Regular cardiac myocyte (primary cell): ENCODE data around the gene HAUS5. TPM values are rescaled to one million over a fixed set of nuclear protein-coding genes. Genes with fewer than 3 reads are reported as not detected.

Experiments used
- total RNA-seq: library from RNA; depleted of rRNA; stranded (reverse); fragments of >200 nt; gene quantifications from 2 replicates; pipeline ENCODE4 v1.2.3, GENCODE V29; 2014

The HAUS5 gene
- 4.8 and 11.1 TPM in 2 replicates for total RNA-seq

GRCh38 chr19:35612559-35613321 is at the start of gene HAUS5:
Gene HAUS5 (plus strand): TSS chr19:35612735. CDS start chr19:35612795, 60 bp downstream.

DNA sequence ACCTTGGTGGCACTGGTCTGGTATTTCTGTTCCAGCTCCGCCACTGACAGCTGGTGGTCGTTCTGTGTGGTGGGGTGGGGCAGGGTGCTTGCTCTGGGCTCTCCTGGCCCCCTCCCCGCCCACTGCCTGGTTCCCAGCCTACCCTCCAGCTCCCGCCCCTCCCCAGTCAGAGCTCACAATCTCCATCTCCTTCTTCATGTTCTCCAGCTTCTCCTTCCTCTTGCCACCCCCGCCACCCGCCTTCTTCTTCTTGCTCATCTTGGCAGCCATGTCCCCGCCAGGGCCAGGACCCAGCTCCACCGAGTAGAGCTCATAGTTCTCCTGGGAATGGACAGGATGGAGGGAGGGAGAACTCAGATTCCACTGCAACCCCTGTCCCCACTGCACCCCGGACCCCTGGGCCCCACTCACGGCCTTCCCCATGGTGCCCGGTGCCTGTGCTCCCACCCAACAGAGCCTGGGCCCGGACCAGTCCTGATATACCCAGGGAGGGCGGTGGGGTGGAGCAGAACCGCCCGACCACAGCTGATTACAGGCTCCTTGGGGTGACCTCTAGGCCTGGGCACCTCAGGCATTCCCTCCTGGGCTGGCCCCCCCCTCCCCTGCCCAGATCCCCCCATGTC is 49.2 kb upstream of the HAUS5 start, which contains the start of gene ATP4A:
Gene ATP4A, minus strand, starts transcription at position 452 of the 623 bp plus-strand sequence. Its CDS starts 29 bp downstream, at position 423.

DNA sequence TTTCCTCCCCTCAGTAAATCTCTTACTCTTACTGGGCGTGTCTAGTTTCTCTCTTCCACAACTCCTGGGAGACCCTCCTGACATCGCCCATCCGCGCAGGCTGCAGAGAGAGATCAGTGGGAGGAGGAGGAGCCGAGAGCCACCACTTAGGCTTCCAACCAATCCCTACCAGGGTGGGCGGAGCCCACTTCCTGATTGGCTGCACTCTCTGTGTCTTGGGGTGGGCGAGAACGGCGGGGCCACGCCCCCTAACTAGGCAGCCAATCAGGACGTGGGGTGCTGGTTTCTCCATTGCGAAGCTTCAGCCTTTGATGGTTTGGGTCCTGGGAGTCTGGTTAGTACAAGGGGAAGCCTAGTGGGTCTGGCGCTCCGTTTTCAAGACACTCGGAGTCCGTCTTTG is 26.7 kb upstream of the HAUS5 start, which contains the start of gene PMIS2:
Gene PMIS2, plus strand, starts transcription at position 326 of the 400 bp plus-strand sequence. CDS start 87 bp downstream, outside the sequence.

DNA sequence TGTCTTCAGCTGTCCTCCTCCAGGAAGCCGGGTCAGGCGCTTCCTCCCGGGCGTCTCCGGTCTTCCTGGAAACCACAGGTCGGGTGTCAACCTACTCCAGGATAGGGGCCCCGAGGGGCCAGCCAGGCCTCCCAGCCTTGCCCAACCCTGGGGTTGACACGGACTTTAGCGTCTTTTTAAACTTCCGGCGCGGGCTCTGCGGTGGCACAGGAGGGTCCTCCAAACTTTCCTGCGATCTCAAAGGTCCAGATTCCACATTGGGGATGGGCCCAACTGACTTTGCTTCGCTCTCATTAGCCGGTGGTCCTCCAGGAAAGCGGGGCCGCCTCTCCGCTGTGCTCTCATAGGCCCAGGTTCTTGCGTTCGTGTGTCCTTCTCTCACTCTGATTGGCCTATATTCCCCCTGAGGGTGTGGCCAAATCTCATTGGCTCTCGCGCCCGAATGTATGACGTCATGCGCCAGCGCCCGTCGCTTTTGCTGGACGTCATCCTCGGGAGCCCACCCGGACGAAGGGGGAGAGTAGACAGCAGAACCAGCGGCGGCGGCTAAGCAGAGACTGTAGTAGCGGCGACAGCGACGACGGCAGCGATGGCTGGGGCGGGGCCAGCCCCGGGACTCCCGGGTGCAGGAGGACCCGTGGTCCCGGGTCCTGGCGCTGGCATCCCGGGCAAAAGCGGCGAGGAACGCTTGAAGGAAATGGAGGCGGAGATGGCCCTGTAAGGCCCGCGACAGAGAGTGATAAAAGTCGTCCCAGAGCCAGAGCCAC is 16.2 kb downstream of the HAUS5 start, which contains the start of gene RBM42:
Gene RBM42, plus strand, starts transcription at position 472 of the 767 bp plus-strand sequence. Its CDS starts 118 bp downstream, at position 590.

DNA sequence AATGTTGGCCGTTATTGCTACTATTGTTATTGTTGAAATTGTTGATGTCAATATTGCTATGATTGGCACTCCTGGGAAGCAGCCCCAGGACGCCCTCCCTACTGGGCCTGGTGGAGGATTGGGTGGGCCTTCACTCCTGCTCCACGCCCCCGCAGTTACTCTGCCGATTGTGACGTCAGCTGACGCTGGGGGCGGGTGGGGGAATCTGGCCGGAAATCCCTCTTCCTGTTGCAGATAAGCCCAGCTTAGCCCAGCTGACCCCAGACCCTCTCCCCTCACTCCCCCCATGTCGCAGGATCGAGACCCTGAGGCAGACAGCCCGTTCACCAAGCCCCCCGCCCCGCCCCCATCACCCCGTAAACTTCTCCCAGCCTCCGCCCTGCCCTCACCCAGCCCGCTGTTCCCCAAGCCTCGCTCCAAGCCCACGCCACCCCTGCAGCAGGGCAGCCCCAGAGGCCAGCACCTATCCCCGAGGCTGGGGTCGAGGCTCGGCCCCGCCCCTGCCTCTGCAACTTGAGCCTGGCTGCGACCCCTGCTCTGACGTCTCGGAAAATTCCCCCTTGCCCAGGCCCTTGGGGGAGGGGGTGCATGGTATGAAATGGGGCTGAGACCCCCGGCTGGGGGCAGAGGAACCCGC is 29.1 kb downstream of the HAUS5 start, which contains the start of gene ETV2:
Gene ETV2, plus strand, starts transcription at position 231 of the 637 bp plus-strand sequence. CDS start 716 bp downstream, outside the sequence.

GRCh38 chr19:35648017-35648961 is 35.8 kb downstream of the HAUS5 start, which contains the start of gene COX6B1:
Gene COX6B1 (plus strand): TSS chr19:35648323. CDS start chr19:35651244, 2,921 bp downstream.

GRCh38 chr19:35666251-35666913 is 53.8 kb downstream of the HAUS5 start, which contains the start of gene UPK1A:
Gene UPK1A (plus strand): TSS chr19:35666517. CDS start chr19:35666813, 296 bp downstream.

Other genes starting within 250 kb of the HAUS5 start
- not detected in 2 replicates for gene GPR42, start 241.7 kb upstream of the HAUS5 start, total RNA-seq
- not detected in 2 replicates for gene FFAR2, start 164.5 kb upstream of the HAUS5 start, total RNA-seq
- gene KRTDAP, start 122.3 kb upstream of the HAUS5 start, total RNA-seq = not detected in 2 replicates
- 0.77 and 2.5 TPM in 2 replicates for gene DMKN, start 99.1 kb upstream of the HAUS5 start, total RNA-seq
- 0.19 and 2.0 TPM in 2 replicates for gene SBSN, start 84.4 kb upstream of the HAUS5 start, total RNA-seq
- not detected in 2 replicates for gene GAPDHS, start 79.3 kb upstream of the HAUS5 start, total RNA-seq
- gene TMEM147, start 67.1 kb upstream of the HAUS5 start, total RNA-seq = 83.2 and 98.7 TPM in 2 replicates
- not detected in 2 replicates for gene ATP4A, start 49.1 kb upstream of the HAUS5 start, total RNA-seq
- gene PMIS2, start 26.6 kb upstream of the HAUS5 start, total RNA-seq = not detected in 2 replicates
- gene RBM42, start 16.3 kb downstream of the HAUS5 start, total RNA-seq = 26.2 and 58.3 TPM in 2 replicates
- gene ETV2, start 29.0 kb downstream of the HAUS5 start, total RNA-seq = 0.19 and 0.28 TPM in 2 replicates
- gene COX6B1, start 35.6 kb downstream of the HAUS5 start, total RNA-seq = 282 and 447 TPM in 2 replicates
- gene UPK1A, start 53.8 kb downstream of the HAUS5 start, total RNA-seq = under 0.01 TPM in 1 of 2 replicates, not detected in the other
- not detected in 2 replicates for gene ZBTB32, start 91.8 kb downstream of the HAUS5 start, total RNA-seq
- gene KMT2B, start 105.3 kb downstream of the HAUS5 start, total RNA-seq = 2.5 and 3.3 TPM in 2 replicates
- 0.56 and 1.3 TPM in 2 replicates for gene IGFLR1, start 129.7 kb downstream of the HAUS5 start, total RNA-seq
- 7.3 and 7.9 TPM in 2 replicates for gene U2AF1L4, start 132.7 kb downstream of the HAUS5 start, total RNA-seq
- gene PSENEN, start 132.9 kb downstream of the HAUS5 start, total RNA-seq = 15.1 and 17.5 TPM in 2 replicates
- 10.5 and 11.0 TPM in 2 replicates for gene LIN37, start 135.8 kb downstream of the HAUS5 start, total RNA-seq
- gene HSPB6, start 144.3 kb downstream of the HAUS5 start, total RNA-seq = 36.4 and 96.1 TPM in 2 replicates
- gene PROSER3, start 145.4 kb downstream of the HAUS5 start, total RNA-seq = 2.8 and 4.0 TPM in 2 replicates
- 1.7 and 2.9 TPM in 2 replicates for gene ARHGAP33, start 162.8 kb downstream of the HAUS5 start, total RNA-seq
- gene PRODH2, start 200.1 kb downstream of the HAUS5 start, total RNA-seq = not detected in 2 replicates
- gene NPHS1, start 239.8 kb downstream of the HAUS5 start, total RNA-seq = not detected in 2 replicates
- 0.28 TPM in 1 of 2 replicates, not detected in the other for gene KIRREL2, start 244.2 kb downstream of the HAUS5 start, total RNA-seq